Endothelial cell (in vitro differentiated cells): Measurements from ENCODE around the gene VPS35. TPM values are rescaled to one million over a fixed set of nuclear protein-coding genes. Genes with fewer than 3 reads are reported as not detected.

Source experiments
- DNase-seq: peaks from one replicate; pipeline ENCODE4 v3.0.0; 2021; ENCODE audit warnings: low spot score
- H3K27ac Mint-ChIP-seq: one replicate; pipeline ENCODE4 v1.8.0; 2021; ENCODE audit warnings: mixed read lengths, inconsistent platforms; ENCODE audit not compliant: unreplicated experiment
- H3K27me3 Mint-ChIP-seq: one replicate; pipeline ENCODE4 v1.8.0; 2021; ENCODE audit warnings: mild to moderate bottlenecking, moderate library complexity, mixed read lengths, inconsistent platforms; ENCODE audit not compliant: unreplicated experiment
- H3K36me3 Mint-ChIP-seq: one replicate; pipeline ENCODE4 v1.8.0; 2021; ENCODE audit warnings: mild to moderate bottlenecking, low read depth, mixed read lengths, inconsistent platforms; ENCODE audit not compliant: unreplicated experiment
- H3K4me1 Mint-ChIP-seq: one replicate; pipeline ENCODE4 v1.8.0; 2021; ENCODE audit warnings: mild to moderate bottlenecking, mixed read lengths, inconsistent platforms; ENCODE audit not compliant: unreplicated experiment
- H3K4me3 Mint-ChIP-seq: one replicate; pipeline ENCODE4 v1.8.0; 2021; ENCODE audit warnings: mild to moderate bottlenecking, mixed read lengths, inconsistent platforms; ENCODE audit not compliant: unreplicated experiment
- H3K9me3 Mint-ChIP-seq: one replicate; pipeline ENCODE4 v1.8.0; 2021; ENCODE audit warnings: mixed read lengths, inconsistent platforms; ENCODE audit not compliant: unreplicated experiment
- long read RNA-seq: library from polyadenylated mRNA; unstranded; transcript quantifications from one replicate; pipeline ENCODE4 v2.0.0, GENCODE V29; 2020; ENCODE audit not compliant: unreplicated experiment
- total RNA-seq: library from RNA; stranded (reverse); fragmentation: NEBNext Ultra II Directional; extraction: Animal tissue kit (Norgen Biotek cat#: 25700); gene quantifications from one replicate; pipeline ENCODE4 v1.2.1, GENCODE V29; 2021; ENCODE audit not compliant: unreplicated experiment
- TF ChIP-seq, protein P1 (sequence below): fragments of 200-600 bp; sonication (generic); IDR thresholded peaks from one replicate; pipeline ENCODE4 v1.5.0; 2021; ENCODE audit warnings: antibody characterized with exemption; ENCODE audit not compliant: unreplicated experiment

The VPS35 gene
- 78.4 TPM for total RNA-seq
- long read RNA-seq, full-length matches to known transcripts = 58 of 87 reads
- long read RNA-seq, partial matches to known transcripts = 17 of 87 reads
- long read RNA-seq, other reads (novel, unspliced or antisense) = 12 of 87 reads

DNA sequence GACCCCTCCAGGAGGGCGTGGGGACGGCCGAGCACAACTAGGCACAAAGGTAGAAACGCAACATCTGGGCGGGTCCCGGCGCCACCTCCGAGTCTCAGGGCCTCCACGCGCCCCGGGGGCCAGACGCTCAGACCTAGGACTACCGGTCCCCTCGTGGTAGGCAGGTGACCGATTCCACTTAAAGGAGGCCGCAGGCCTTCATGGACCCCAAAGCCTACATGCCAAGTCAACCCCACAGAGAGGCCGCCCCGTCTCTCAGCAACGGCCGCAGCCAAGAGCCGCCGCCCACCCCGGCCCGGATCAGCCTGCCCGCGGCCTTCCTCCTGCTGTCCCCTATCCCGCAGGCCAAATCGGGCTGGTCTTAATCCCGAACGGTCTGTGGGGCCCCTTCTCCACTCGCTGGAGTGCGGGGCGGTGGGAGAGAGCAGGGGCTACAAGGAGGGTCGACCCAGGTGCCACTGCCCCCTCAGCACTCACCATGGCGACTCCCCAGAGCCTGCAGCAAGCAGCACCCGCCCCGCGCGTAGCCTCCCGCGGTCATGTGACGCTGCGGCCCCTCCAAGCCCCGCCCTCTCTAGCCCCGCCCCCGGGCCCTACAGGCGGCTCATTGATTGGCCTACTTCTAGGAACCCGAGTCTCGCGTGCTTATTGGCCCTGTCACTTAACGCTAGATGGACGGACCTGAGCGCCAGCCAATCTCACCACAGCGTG lies at the start of gene VPS35:
Gene VPS35 (minus strand): TSS at position 525 of the 711 bp plus-strand sequence. CDS start 45 bp downstream, at position 480.
- Mint-ChIP-seq H3K9me3 (no peaks in the 10 kb centered on the region), H3K27me3 (peaks cover 13% of the 10 kb centered on the region), H3K4me3 (no peak within 1 kb of the TSS), H3K36me3 (no peaks in the 10 kb centered on the region), H3K27ac (no peak within 1 kb of the TSS), H3K4me1 (peaks cover 33% of the 10 kb centered on the region)
- DNase-seq = peak; percentile 100
- TF ChIP-seq, protein P1, sequence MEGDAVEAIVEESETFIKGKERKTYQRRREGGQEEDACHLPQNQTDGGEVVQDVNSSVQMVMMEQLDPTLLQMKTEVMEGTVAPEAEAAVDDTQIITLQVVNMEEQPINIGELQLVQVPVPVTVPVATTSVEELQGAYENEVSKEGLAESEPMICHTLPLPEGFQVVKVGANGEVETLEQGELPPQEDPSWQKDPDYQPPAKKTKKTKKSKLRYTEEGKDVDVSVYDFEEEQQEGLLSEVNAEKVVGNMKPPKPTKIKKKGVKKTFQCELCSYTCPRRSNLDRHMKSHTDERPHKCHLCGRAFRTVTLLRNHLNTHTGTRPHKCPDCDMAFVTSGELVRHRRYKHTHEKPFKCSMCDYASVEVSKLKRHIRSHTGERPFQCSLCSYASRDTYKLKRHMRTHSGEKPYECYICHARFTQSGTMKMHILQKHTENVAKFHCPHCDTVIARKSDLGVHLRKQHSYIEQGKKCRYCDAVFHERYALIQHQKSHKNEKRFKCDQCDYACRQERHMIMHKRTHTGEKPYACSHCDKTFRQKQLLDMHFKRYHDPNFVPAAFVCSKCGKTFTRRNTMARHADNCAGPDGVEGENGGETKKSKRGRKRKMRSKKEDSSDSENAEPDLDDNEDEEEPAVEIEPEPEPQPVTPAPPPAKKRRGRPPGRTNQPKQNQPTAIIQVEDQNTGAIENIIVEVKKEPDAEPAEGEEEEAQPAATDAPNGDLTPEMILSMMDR = peak; percentile 19

DNA sequence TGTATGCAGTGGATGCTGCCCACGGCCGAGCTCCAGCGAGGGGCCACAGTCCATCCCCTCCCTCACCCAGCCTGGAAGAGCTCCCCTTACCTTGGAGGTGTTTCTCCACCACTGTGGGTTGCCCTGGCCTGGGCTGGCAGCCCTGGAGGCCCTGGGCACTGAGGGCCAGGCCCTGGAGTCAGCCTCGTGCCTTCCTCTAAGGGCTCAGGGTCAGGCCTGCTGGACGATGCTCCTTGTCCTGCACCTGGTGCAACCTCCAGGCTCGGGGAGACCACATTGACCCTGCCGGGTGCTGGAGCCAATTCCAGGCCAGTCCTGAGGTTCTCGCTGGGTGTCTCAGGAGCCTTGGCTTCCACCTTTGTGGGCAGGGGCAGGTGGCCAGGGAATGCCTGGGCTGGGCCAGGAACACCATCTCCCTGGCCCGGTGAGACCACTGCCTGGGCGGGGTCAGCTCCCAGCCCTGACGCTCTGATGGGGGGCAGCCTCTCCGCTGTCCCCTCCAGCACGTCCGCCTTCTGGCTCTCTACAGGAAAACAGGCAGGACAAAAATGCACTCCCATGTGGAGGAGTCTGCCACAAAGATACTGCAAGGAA lies 48.7 kb upstream of the VPS35 start:
- Mint-ChIP-seq H3K36me3 (no peaks in the 10 kb centered on the region), H3K27ac (no peak overlapping the region), H3K4me3 (no peak overlapping the region), H3K9me3 (no peaks in the 10 kb centered on the region), H3K27me3 (peaks cover 3% of the 10 kb centered on the region), H3K4me1 (peaks cover 6% of the 10 kb centered on the region)
- TF ChIP-seq, protein P1 = no peak
- no peak for DNase-seq

DNA sequence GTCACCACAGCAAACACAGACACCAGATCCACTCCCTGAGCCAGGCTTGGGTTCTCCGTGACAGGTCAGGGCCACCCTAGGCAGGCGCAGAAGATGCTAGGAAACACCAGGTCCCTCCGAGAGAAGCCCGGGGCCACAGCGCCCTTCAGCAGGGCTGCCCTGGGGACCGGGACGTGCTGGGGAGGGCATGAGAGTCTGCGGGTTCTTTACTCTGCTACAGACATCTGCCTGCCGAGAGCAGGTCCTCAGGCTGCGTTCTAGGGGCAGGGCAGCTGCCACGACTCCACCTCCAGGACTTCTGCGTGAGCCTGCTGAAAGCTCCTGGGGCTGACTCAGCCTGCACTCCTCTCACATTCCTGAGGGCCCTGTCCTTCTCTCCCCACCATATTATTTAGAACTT lies 47.7 kb upstream of the VPS35 start:
- no peak for DNase-seq
- H3K27ac Mint-ChIP-seq = no peak overlapping the region

DNA sequence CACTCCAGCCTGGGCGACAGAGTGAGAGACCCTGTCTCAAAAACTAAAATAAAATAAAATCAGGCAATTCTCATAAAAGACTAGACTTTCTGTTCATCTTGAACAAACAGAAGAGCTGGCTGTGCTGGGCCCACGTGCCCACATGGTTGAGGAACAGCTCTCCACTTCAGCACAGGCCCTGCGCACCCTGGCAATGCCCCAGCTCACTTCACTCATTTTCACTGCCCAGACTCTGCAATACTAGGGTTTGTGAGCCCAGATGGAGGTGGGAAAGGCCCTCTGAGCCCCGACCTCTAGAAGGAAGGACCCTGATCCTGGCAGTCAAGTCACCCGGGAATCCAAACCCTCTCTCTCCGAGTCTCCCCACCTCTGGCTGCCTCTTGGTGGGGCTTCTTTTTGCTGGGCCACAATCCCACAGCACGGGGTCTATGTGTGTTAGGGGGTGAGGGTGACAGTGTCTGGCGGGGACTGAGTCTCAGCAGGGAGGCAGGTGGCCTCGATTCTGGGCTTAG lies 44.4 kb upstream of the VPS35 start:
- no peaks in the 10 kb centered on the region for H3K9me3 Mint-ChIP-seq
- TF ChIP-seq, protein P1 = no peak
- no peaks in the 10 kb centered on the region for H3K4me1 Mint-ChIP-seq
- DNase-seq = no peak
- peaks cover 8% of the 10 kb centered on the region for H3K27me3 Mint-ChIP-seq
- no peak overlapping the region for H3K4me3 Mint-ChIP-seq
- no peak overlapping the region for H3K27ac Mint-ChIP-seq
- H3K36me3 Mint-ChIP-seq = no peaks in the 10 kb centered on the region

More for the DNA sequence above, 47.7 kb upstream of the VPS35 start:
- Mint-ChIP-seq H3K36me3 (no peaks in the 10 kb centered on the region), H3K4me3 (no peak overlapping the region), H3K4me1 (no peaks in the 10 kb centered on the region), H3K27me3 (peaks cover 3% of the 10 kb centered on the region), H3K9me3 (no peaks in the 10 kb centered on the region)
- TF ChIP-seq, protein P1 = no peak

DNA sequence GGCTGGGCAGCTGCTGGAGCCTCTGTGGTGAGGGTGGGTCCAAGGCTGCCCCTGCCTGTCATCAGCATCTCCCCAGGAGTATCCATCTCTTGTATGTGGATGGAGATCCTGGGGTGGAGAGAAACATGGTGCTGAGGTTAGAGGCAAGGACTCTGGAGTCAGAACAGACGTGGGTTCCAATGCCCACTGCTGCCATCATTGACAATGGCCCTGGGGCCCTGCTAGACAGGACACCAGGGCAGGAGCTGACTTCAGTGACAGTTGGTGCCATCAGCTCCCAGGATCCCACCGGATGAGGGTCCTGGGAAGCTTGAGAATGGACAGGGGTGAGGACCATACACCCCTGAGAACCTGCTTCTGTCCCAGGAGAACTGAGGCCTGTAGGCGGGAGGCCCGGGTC lies 43.6 kb upstream of the VPS35 start:
- DNase-seq = no peak
- Mint-ChIP-seq H3K36me3 (no peaks in the 10 kb centered on the region), H3K27me3 (peaks cover 8% of the 10 kb centered on the region), H3K27ac (no peak overlapping the region), H3K4me3 (no peak overlapping the region), H3K4me1 (no peaks in the 10 kb centered on the region), H3K9me3 (no peaks in the 10 kb centered on the region)
- TF ChIP-seq, protein P1 = no peak
